Esophagus squamous epithelium (tissue), 5 donors: ENCODE measurements around the gene WWOX. TPM values are rescaled to one million over a fixed set of nuclear protein-coding genes. Genes with fewer than 3 reads are reported as not detected.

Experiments used
- DNase-seq: peaks from one replicate; lab custom pipeline; 2025; lab: John Stamatoyannopoulos, UW
- H3K27ac ChIP-seq, 4 donors: fragments of 200-600 bp; sonication (generic); one replicate each; pipeline ENCODE4 v1.5.1; 2016 to 2019; ENCODE audit warnings: mild to moderate bottlenecking in 1 of 4
- H3K27me3 ChIP-seq, 4 donors: fragments of 200-600 bp; sonication (generic); 1 replicate in 3 of 4; 2 replicates in 1 of 4; pipeline versions ENCODE4 v1.5.1 to v1.6.0; 2017 to 2021; ENCODE audit warnings: antibody characterized with exemption in 1 of 4
- H3K36me3 ChIP-seq, 3 donors: fragments of 200-600 bp; sonication (generic); one replicate each; pipeline ENCODE4 v1.5.1; 2016 to 2019
- H3K4me1 ChIP-seq, 3 donors: fragments of 200-600 bp; sonication (generic); one replicate each; pipeline ENCODE4 v1.5.1; 2017 to 2019
- H3K4me3 ChIP-seq, 4 donors: fragments of 200-600 bp; sonication (generic); 1 replicate in 3 of 4; 2 replicates in 1 of 4; pipeline ENCODE4 v1.5.1; 2016 to 2019; ENCODE audit warnings: mild to moderate bottlenecking in 2 of 4, moderate library complexity in 1 of 4
- H3K9me3 ChIP-seq, 3 donors: fragments of 200-600 bp; sonication (generic); one replicate each; pipeline ENCODE4 v1.5.1; 2016 to 2019
- CTCF ChIP-seq, 6 experiments: fragments of 450-650 bp in 4 of 6; fragments of 200-600 bp in 2 of 6; sonication (generic) in 2 of 6; IDR thresholded peaks; one replicate each; pipeline ENCODE4 v1.5.1; 2016 to 2019; ENCODE audit warnings: antibody characterized with exemption in 6 of 6, mild to moderate bottlenecking in 4 of 6, moderate library complexity in 4 of 6
- POLR2A ChIP-seq, 4 donors: fragments of 450-650 bp; IDR thresholded peaks; one replicate each; pipeline ENCODE4 v1.6.1; 2017; ENCODE audit warnings: antibody characterized with exemption in 4 of 4, mild to moderate bottlenecking in 4 of 4, moderate library complexity in 3 of 4
- WGBS, 2 donors: methylation state at CpG; one replicate each; pipeline ENCODE4 v1.1.5; 2018; 5-methylcytosine and 5-hydroxymethylcytosine counted together
- intact Hi-C: fragments of 100-400 bp; cut with DNase I; formaldehyde crosslinking; loops from one replicate; pipeline ENCODE4 v1.15.0; 2022
- total RNA-seq, 4 donors: library from RNA; depleted of rRNA; stranded (reverse); fragments of >200 nt; gene quantifications; one replicate each; pipeline ENCODE4 v1.1.0, GENCODE V29; 2016
- donor health status: DM: yes; HTN: yes; CAD: no.

The WWOX gene
- total RNA-seq, 4 donors from 2014 or later: 20.9 to 31.1 (median 27.5) TPM

GRCh38 chr16:79121906-79122305 is 1022.5 kb downstream of the WWOX start:
- no peak for TF ChIP-seq CTCF (IDR thresholded peaks at IDR 0.05)
- no peak for TF ChIP-seq POLR2A (IDR thresholded peaks at IDR 0.05)
- H3K4me3 ChIP-seq: no peak overlapping the region
- no peaks in the 10 kb centered on the region for H3K4me1 ChIP-seq
- no peaks in the 10 kb centered on the region for H3K27me3 ChIP-seq
- H3K9me3 ChIP-seq: no peaks in the 10 kb centered on the region
- H3K36me3 ChIP-seq: no peaks in the 10 kb centered on the region
- DNase-seq: no peak
- WGBS, 2 donors: 93 to 97% methylated on average over 7 to 12 of the region's 12 CpGs
- intact Hi-C loops: no loop called here
- no peak overlapping the region for H3K27ac ChIP-seq

- WGBS, 2 donors: 94 to 97% methylated on average over 8 of the region's 8 CpGs
- no peaks in the 10 kb centered on the region for H3K36me3 ChIP-seq
Observed at GRCh38 chr16:79122343-79122742, 1022.9 kb downstream of the WWOX start.

GRCh38 chr16:79124016-79124756 is 1024.7 kb downstream of the WWOX start:
- 73 to 74% methylated on average over 18 of the region's 18 CpGs for WGBS, 2 donors
- Histone ChIP-seq H3K27me3 (no peaks in the 10 kb centered on the region), H3K4me3 (no peak overlapping the region), H3K4me1 (no peaks in the 10 kb centered on the region), H3K27ac (no peak overlapping the region), H3K36me3 (no peaks in the 10 kb centered on the region), H3K9me3 (no peaks in the 10 kb centered on the region)
- intact Hi-C loops: no loop called here
- TF ChIP-seq CTCF (IDR thresholded peaks at IDR 0.05) (no peak), POLR2A (IDR thresholded peaks at IDR 0.05) (no peak)
- DNase-seq: no peak

More at GRCh38 chr16:79122343-79122742, 1022.9 kb downstream of the WWOX start:
- Histone ChIP-seq H3K27ac (no peak overlapping the region), H3K27me3 (no peaks in the 10 kb centered on the region), H3K4me3 (no peak overlapping the region), H3K9me3 (no peaks in the 10 kb centered on the region), H3K4me1 (no peaks in the 10 kb centered on the region)
- no peak for DNase-seq
- intact Hi-C loops: no loop called here
- no peak for TF ChIP-seq CTCF (IDR thresholded peaks at IDR 0.05)
- no peak for TF ChIP-seq POLR2A (IDR thresholded peaks at IDR 0.05)

- intact Hi-C loops: no loop called here
Observed at GRCh38 chr16:79127766-79128165, 1028.3 kb downstream of the WWOX start.

More at GRCh38 chr16:79127766-79128165, 1028.3 kb downstream of the WWOX start:
- H3K27me3 ChIP-seq: no peaks in the 10 kb centered on the region
- TF ChIP-seq CTCF (IDR thresholded peaks at IDR 0.05) (no peak), POLR2A (IDR thresholded peaks at IDR 0.05) (no peak)
- H3K27ac ChIP-seq: no peak overlapping the region
- DNase-seq: no peak
- H3K4me3 ChIP-seq: no peak overlapping the region
- H3K9me3 ChIP-seq: no peaks in the 10 kb centered on the region
- 89 to 100% methylated on average over 1 of the region's 1 CpG for WGBS, 2 donors
- H3K36me3 ChIP-seq: no peaks in the 10 kb centered on the region
- peaks cover 0 to 9% (median 0%) of the 10 kb centered on the region in 3 donors for H3K4me1 ChIP-seq
